ENCODE results near the gene TPH1.
"Not testable (repeated sequence)": the region's sequence is repeated elsewhere in the genome, so short reads cannot be mapped to it uniquely, and the experiment has no call there.

TPH1 gene

GRCh38 chr11:18019650-18020049 is 26.4 kb downstream of the TPH1 start:
- DNase-seq: no peak

- DNase-seq: no peak
Measured at GRCh38 chr11:18016789-18017188, 29.3 kb downstream of the TPH1 start.

- DNase-seq: no peak
Measured at GRCh38 chr11:18014876-18015275, 31.2 kb downstream of the TPH1 start.

GRCh38 chr11:18013790-18014507 is 32.1 kb downstream of the TPH1 start:
- DNase-seq: no peak

DNA sequence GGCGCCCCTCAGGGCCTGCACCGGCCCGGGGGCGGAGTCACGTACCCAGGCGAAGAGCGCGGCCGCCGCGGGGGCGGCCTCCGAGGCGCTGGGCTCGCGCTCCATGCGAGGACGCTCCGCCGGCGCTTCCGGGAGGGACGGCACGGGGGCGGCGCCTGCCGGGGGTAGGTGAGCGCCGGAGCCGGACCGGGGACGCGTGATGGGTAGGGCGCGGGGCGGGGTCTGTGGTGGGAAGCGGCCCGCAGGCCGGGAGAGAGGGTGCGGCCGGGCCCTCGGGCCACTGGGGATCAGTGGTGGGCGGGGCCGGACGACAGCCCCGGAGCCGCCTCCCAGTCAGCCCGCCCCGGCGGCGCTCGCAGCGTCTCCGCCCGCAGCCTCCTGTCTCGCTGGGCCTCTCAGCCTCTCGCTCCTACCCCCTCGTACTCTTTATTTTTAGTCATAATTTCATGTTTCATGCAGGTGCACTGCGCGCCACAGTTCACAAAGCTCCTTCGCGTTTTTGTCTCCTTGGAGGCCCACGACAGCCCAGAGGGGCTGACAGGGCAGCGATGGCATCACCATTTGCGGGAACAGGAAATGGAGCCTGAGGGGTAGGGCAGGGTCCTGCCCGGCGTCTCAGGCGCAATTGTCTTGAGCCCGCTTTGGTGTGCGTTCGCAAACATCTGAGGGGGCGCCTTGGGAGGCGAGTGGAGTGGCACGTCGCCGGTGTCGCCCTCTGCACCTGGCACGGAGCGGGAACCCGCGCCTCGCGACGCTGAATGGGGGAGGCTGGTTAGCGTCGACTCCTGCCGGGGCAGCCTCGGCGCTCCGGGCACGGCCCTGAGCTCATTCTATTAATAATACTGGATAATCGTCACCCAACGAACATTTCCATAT is 32.9 kb downstream of the TPH1 start, which contains the start of gene SERGEF:
Gene SERGEF, minus strand, starts transcription at position 142 of the 876 bp plus-strand sequence. Its CDS starts 37 bp downstream, at position 105.
- DNase-seq: peak; percentile 90

DNA sequence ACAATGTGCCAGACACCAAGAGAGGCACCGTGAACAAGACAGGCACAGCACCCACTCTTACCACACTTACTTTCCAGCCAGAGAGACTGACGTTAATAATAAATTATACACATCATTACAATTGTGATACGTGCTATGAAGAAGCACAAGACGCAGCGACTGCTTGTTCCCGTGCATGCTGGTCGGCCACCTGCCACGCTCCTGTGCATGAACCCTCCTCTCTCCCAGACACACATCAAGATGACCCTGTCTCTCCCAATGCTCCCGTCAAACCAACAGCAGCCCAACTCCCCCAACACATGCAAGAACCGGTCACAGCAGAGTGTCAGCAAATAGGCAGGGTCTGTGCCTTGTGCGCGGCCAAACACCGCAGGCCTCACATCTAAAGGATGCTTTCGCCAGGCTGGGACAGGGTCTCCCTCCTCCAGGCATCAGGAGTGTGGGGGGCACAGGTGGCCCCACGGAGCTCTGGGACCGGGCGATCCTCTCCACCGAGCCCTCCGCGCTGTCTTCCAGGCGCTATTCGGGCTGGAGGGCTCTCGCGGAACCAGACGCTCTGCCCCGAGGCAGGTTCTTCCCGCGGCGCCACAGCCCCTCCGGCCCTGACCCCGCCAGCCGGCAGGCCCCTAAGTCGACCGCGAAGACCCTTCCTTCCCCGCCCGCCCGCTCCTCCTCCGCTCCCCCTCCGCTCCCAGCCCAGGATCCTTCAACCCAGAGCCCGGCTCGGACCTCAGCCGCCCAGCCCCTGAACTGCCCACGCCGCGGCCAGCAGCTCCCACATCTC is 33.8 kb downstream of the TPH1 start:
- DNase-seq: no peak

- no peak for DNase-seq
Measured at GRCh38 chr11:18011633-18012032, 34.4 kb downstream of the TPH1 start.

- DNase-seq: no peak
Measured at GRCh38 chr11:18010977-18011586, 35.0 kb downstream of the TPH1 start.

DNA sequence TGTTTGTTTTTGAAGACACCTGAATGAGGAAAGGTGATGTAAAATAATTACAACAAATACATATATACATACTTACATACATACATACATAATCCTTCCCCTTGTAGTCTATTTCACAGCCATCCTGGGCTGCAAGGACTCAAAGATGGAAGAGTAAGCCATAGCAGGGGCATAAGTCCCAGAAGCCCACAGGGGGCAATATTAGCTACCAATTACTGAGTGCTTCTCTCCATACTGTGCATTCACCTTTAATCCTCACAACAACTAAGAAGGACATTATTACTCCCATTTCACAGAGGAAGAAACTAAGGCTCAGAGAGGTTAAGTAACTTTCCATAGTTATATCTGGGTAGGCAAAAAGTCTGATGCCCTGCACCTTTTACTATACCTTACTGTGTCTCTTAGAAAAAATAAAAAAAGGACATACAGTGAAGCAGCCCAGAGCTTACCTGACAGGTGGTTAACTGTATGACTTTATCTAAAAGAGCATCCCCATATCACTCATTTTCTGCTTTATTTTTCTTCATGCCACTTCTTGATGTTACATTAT is 35.9 kb downstream of the TPH1 start:
- DNase-seq: no peak

DNA sequence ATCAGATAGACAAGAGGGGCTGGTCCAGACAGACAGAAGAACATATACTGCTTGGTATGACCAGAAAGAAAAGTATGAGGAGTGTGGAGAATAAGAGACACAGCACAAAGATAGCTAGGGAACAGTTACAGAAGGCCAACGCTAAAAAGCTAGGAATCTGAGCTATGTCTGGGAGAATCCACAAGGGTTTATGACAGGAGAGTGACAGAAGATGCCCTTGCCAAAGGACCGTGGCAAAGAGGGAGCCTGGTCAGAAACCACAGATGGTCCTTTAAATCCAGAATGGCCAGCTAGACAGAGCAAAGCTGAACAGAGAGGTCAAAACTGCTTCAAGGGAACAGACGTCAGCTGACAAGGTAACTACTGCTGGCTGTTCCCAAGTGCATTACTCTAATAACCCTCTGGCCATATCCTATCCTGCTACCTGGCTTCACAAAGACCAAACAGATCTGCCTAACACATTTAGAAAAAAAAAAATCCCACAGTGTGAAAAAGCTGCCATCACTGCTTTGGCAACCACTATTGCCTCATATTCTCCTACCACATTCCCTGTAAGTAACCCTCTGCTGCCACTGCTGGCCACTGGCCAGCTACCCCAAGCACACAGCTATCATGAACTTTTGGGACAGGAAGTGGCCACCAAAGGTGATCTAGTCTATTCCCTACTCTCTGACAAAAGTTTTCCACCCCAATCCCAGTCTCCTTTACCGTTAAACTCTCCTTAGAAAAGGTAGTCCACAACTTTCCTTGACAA is 40.5 kb downstream of the TPH1 start:
- no peak for DNase-seq

DNA sequence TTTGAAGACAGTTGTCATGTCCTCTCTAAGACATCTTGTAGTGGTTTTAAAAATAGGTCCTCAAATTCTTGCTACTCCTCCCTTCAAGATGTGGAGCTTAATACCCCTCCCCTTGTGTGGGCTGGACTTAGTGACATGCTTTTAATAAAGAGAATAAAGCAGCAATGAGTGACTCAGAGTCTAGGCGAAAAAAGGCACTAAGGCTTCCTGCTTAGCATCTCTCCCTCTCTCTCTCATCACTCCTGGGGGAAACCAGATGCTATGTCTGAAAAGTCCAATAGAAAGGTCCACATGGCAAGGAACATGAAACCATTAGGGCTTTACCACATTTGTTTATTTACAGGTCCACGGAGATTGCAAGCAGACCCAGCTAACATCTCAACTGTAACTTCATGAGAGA is 44.9 kb downstream of the TPH1 start:
- DNase-seq: no peak

DNA sequence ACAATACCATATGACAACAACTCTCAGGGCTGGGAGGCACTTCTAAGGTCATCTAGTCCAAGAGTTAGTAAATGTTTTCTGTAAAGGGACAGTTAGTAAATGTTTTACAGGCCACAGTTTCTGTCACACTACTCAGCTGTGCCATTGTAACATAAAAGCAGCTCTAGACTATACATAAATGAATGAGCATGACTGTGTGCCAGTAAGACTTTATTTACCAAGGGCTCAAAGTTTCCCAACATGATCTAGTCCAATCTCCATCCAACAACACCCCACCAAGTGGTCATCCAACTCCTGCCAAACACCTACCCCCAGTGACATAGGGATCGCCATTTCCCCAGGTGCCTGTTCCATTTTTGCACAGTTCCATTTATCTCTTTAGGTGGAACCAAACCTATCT is 45.3 kb downstream of the TPH1 start:
- no peak for DNase-seq

GRCh38 chr11:18000128-18000527 is 45.9 kb downstream of the TPH1 start:
- not testable (repeated sequence) for DNase-seq
